Measurements from ENCODE around the gene MARCHF10. TPM values are rescaled to one million over a fixed set of nuclear protein-coding genes. Genes with fewer than 3 reads are reported as not detected.

The MARCHF10 gene
- polyA plus RNA-seq, 1 donor from 2014 or later, result 0.27 TPM

DNA sequence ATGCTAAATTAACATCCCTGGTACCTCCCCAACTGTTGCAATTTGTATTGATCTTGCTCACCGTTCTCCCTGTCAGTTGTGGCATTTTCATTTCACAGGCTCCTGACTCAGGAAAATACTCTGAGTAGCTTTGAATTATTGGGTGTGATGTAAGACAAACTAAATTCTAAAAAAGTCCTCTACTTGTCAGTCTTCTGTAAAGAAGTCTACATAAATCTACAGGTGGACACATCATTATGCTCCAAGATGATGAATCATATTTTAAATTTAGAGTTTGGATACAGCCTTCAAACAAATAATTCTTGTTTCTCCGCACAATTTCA lies 47.2 kb downstream of the MARCHF10 start:
- no peak overlapping the region for H3K4me2 ChIP-seq (ENCODE audit: low read length)
- H3K9me2 ChIP-seq (ENCODE audit: insufficient read depth, low read length), result no peaks in the 10 kb centered on the region
- no peak overlapping the region for H3K9ac ChIP-seq (ENCODE audit: low read length)
- H3K27me3 ChIP-seq (ENCODE audit: insufficient read depth, low read depth, low read length), result no peaks in the 10 kb centered on the region
- H3K79me2 ChIP-seq (replicated peaks; ENCODE audit: insufficient read depth, low read length), result no peaks in the 10 kb centered on the region
- H2AFZ ChIP-seq (ENCODE audit: low read depth, low read length), result no peak overlapping the region
- H3K27ac ChIP-seq (ENCODE audit: low read length), result no peak overlapping the region
- H3K36me3 ChIP-seq (ENCODE audit: insufficient read depth, low read length), result no peaks in the 10 kb centered on the region
- no peaks in the 10 kb centered on the region for H3K9me3 ChIP-seq (ENCODE audit: low read length)
- no peaks in the 10 kb centered on the region for H4K20me1 ChIP-seq (ENCODE audit: insufficient read depth)
- H3K4me3 ChIP-seq (ENCODE audit: low read length), result no peak overlapping the region
- TF ChIP-seq MXI1 (conservative IDR thresholded peaks at IDR 0.05; ENCODE audit: poor library complexity, severe bottlenecking), result no peak
- TF ChIP-seq TAF1 (IDR thresholded peaks at IDR 0.05; ENCODE audit: low read depth), result no peak
- no peak for TF ChIP-seq EP300 (conservative IDR thresholded peaks at IDR 0.05; ENCODE audit: poor library complexity, severe bottlenecking)
- no peak for TF ChIP-seq POLR2AphosphoS5 (IDR thresholded peaks at IDR 0.05)
- no peak for TF ChIP-seq CTCF (IDR thresholded peaks at IDR 0.05; ENCODE audit: poor library complexity, severe bottlenecking)
- no peak for TF ChIP-seq RAD21 (conservative IDR thresholded peaks at IDR 0.05)
- TF ChIP-seq, protein P1, sequence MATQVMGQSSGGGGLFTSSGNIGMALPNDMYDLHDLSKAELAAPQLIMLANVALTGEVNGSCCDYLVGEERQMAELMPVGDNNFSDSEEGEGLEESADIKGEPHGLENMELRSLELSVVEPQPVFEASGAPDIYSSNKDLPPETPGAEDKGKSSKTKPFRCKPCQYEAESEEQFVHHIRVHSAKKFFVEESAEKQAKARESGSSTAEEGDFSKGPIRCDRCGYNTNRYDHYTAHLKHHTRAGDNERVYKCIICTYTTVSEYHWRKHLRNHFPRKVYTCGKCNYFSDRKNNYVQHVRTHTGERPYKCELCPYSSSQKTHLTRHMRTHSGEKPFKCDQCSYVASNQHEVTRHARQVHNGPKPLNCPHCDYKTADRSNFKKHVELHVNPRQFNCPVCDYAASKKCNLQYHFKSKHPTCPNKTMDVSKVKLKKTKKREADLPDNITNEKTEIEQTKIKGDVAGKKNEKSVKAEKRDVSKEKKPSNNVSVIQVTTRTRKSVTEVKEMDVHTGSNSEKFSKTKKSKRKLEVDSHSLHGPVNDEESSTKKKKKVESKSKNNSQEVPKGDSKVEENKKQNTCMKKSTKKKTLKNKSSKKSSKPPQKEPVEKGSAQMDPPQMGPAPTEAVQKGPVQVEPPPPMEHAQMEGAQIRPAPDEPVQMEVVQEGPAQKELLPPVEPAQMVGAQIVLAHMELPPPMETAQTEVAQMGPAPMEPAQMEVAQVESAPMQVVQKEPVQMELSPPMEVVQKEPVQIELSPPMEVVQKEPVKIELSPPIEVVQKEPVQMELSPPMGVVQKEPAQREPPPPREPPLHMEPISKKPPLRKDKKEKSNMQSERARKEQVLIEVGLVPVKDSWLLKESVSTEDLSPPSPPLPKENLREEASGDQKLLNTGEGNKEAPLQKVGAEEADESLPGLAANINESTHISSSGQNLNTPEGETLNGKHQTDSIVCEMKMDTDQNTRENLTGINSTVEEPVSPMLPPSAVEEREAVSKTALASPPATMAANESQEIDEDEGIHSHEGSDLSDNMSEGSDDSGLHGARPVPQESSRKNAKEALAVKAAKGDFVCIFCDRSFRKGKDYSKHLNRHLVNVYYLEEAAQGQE (IDR thresholded peaks at IDR 0.05; ENCODE audit: borderline replicate concordance), result no peak
- no peak for TF ChIP-seq SMC3 (conservative IDR thresholded peaks at IDR 0.05; ENCODE audit: poor library complexity)
- no peak for TF ChIP-seq EZH2 (IDR thresholded peaks at IDR 0.05; ENCODE audit: borderline replicate concordance, insufficient read depth, low read length, poor library complexity, severe bottlenecking)
- no peaks in the 10 kb centered on the region for H3F3A ChIP-seq (ENCODE audit: insufficient read depth, low read length, poor library complexity, severe bottlenecking)

GRCh38 chr17:62760059-62760944 lies 47.8 kb downstream of the MARCHF10 start:
- Histone ChIP-seq H2AFZ (ENCODE audit: low read depth, low read length) (no peak overlapping the region), H3K79me2 (replicated peaks; ENCODE audit: insufficient read depth, low read length) (no peaks in the 10 kb centered on the region), H3K27me3 (ENCODE audit: insufficient read depth, low read depth, low read length) (no peaks in the 10 kb centered on the region), H3F3A (ENCODE audit: insufficient read depth, low read length, poor library complexity, severe bottlenecking) (no peaks in the 10 kb centered on the region), H3K27ac (ENCODE audit: low read length) (no peak overlapping the region), H3K4me2 (ENCODE audit: low read length) (no peak overlapping the region), H3K9me3 (ENCODE audit: low read length) (no peaks in the 10 kb centered on the region), H4K20me1 (ENCODE audit: insufficient read depth) (no peaks in the 10 kb centered on the region), H3K9me2 (ENCODE audit: insufficient read depth, low read length) (no peaks in the 10 kb centered on the region), H3K4me3 (ENCODE audit: low read length) (no peak overlapping the region), H3K36me3 (ENCODE audit: insufficient read depth, low read length) (no peaks in the 10 kb centered on the region), H3K9ac (ENCODE audit: low read length) (no peak overlapping the region)
- TF ChIP-seq EZH2 (IDR thresholded peaks at IDR 0.05; ENCODE audit: borderline replicate concordance, insufficient read depth, low read length, poor library complexity, severe bottlenecking) (no peak), CTCF (IDR thresholded peaks at IDR 0.05; ENCODE audit: poor library complexity, severe bottlenecking) (no peak), TAF1 (IDR thresholded peaks at IDR 0.05; ENCODE audit: low read depth) (no peak), EP300 (conservative IDR thresholded peaks at IDR 0.05; ENCODE audit: poor library complexity, severe bottlenecking) (no peak), SMC3 (conservative IDR thresholded peaks at IDR 0.05; ENCODE audit: poor library complexity) (no peak), POLR2AphosphoS5 (IDR thresholded peaks at IDR 0.05) (no peak), RAD21 (conservative IDR thresholded peaks at IDR 0.05) (no peak), MXI1 (conservative IDR thresholded peaks at IDR 0.05; ENCODE audit: poor library complexity, severe bottlenecking) (no peak)
- TF ChIP-seq, protein P1 (IDR thresholded peaks at IDR 0.05; ENCODE audit: borderline replicate concordance), result no peak

All from neural cell (in vitro differentiated cells).